Activated CD8-positive, alpha-beta memory T cell treated with anti-CD3 and anti-CD28 coated beads for 1 hour (primary cell): Measurements from ENCODE around the gene UBASH3A.

Experiments used
- DNase-seq, 2 donors: peaks; one replicate each; pipeline ENCODE4 v3.0.0-alpha.2; 2020; ENCODE audit warnings: low read depth in 1 of 2; ENCODE audit errors: extremely low read depth in 1 of 2

The UBASH3A gene

GRCh38 chr21:42426424-42426823 is 22.7 kb downstream of the UBASH3A start:
- DNase-seq: no peak

- DNase-seq: no peak
Observed at GRCh38 chr21:42426876-42427480, 23.3 kb downstream of the UBASH3A start.

GRCh38 chr21:42427809-42428419 is 24.2 kb downstream of the UBASH3A start:
- no peak for DNase-seq

GRCh38 chr21:42429021-42429420 is 25.3 kb downstream of the UBASH3A start:
- DNase-seq: no peak

GRCh38 chr21:42429856-42430255 is 26.2 kb downstream of the UBASH3A start:
- DNase-seq: no peak

GRCh38 chr21:42430521-42430920 is 26.8 kb downstream of the UBASH3A start:
- DNase-seq: no peak

- no peak for DNase-seq
Observed at GRCh38 chr21:42431196-42431595, 27.5 kb downstream of the UBASH3A start.

GRCh38 chr21:42432695-42433094 is 29.0 kb downstream of the UBASH3A start:
- DNase-seq: no peak

GRCh38 chr21:42433946-42434551 is 30.3 kb downstream of the UBASH3A start:
- no peak for DNase-seq

- no peak for DNase-seq
Observed at GRCh38 chr21:42434884-42435283, 31.2 kb downstream of the UBASH3A start.

- DNase-seq: no peak
Observed at GRCh38 chr21:42435401-42435800, 31.7 kb downstream of the UBASH3A start.

- DNase-seq: no peak
Observed at GRCh38 chr21:42435833-42436232, 32.1 kb downstream of the UBASH3A start.

- DNase-seq: no peak
Observed at GRCh38 chr21:42436914-42437313, 33.2 kb downstream of the UBASH3A start.

GRCh38 chr21:42437786-42438185 is 34.1 kb downstream of the UBASH3A start:
- DNase-seq: no peak

- DNase-seq: no peak
Observed at GRCh38 chr21:42438316-42439205, 34.9 kb downstream of the UBASH3A start.

GRCh38 chr21:42439284-42440186 is 35.8 kb downstream of the UBASH3A start:
- no peak for DNase-seq

GRCh38 chr21:42440187-42440792 is 36.6 kb downstream of the UBASH3A start:
- DNase-seq: no peak

GRCh38 chr21:42441963-42442362 is 38.3 kb downstream of the UBASH3A start:
- no peak for DNase-seq

GRCh38 chr21:42443181-42443785 is 39.6 kb downstream of the UBASH3A start:
- no peak for DNase-seq
